Astrocyte (in vitro differentiated cells and primary cell): Measurements from ENCODE around the gene TM9SF4. TPM values are rescaled to one million over a fixed set of nuclear protein-coding genes. Genes with fewer than 3 reads are reported as not detected.
A peak's percentile ranks its signal among the peaks of the same experiment; 100 is the strongest.
"Not testable (repeated sequence)": the region's sequence is repeated elsewhere in the genome, so short reads cannot be mapped to it uniquely, and the experiment has no call there.

ENCODE experiments used
- DNase-seq: peaks from one replicate; pipeline ENCODE4 v3.0.0-alpha.2; 2010; ENCODE audit warnings: low read depth
- FAIRE-seq: peaks from 2 replicates; lab custom pipeline; 2011; peaks lifted over from hg19 to GRCh38; lab: Jason Lieb, UNC
- H2AFZ ChIP-seq: 2 replicates; pipeline ENCODE4 v1.6.0; 2012; ENCODE audit warnings: low read depth, low read length, inconsistent platforms
- H3K27ac ChIP-seq: 2 replicates; pipeline ENCODE4 v1.5.1; 2011; ENCODE audit warnings: low read depth, low read length, inconsistent platforms
- H3K27me3 ChIP-seq: 2 replicates; pipeline ENCODE4 v1.6.0; 2011; ENCODE audit warnings: low read length, inconsistent platforms; ENCODE audit not compliant: insufficient read depth
- H3K36me3 ChIP-seq: 2 replicates; pipeline ENCODE4 v1.5.1; 2011; ENCODE audit warnings: low read length, inconsistent platforms; ENCODE audit not compliant: insufficient read depth
- H3K4me1 ChIP-seq: 2 replicates; pipeline ENCODE4 v1.5.1; 2011; ENCODE audit warnings: low read length, inconsistent platforms; ENCODE audit not compliant: insufficient read depth
- H3K4me2 ChIP-seq: 2 replicates; pipeline ENCODE4 v1.6.0; 2012; ENCODE audit warnings: low read length, inconsistent platforms
- H3K4me3 ChIP-seq: 2 replicates; pipeline ENCODE4 v1.5.1; 2011; ENCODE audit warnings: low read depth, mild to moderate bottlenecking, low read length, inconsistent platforms; ENCODE audit not compliant: insufficient read depth
- H3K79me2 ChIP-seq: 2 replicates; pipeline ENCODE4 v1.6.0; 2012; ENCODE audit warnings: mild to moderate bottlenecking, low read length, inconsistent platforms; ENCODE audit not compliant: insufficient read depth
- H3K9ac ChIP-seq: 2 replicates; pipeline ENCODE4 v1.6.0; 2012; ENCODE audit warnings: mild to moderate bottlenecking, low read length, inconsistent platforms
- H3K9me3 ChIP-seq: 2 replicates; pipeline ENCODE4 v1.5.1; 2012; ENCODE audit warnings: low read depth, mild to moderate bottlenecking, low read length, inconsistent platforms; ENCODE audit not compliant: insufficient read depth
- H4K20me1 ChIP-seq: 2 replicates; pipeline ENCODE4 v1.6.0; 2012; ENCODE audit warnings: low read length, inconsistent platforms; ENCODE audit not compliant: insufficient read depth
- H3K27ac Mint-ChIP-seq: one replicate; pipeline ENCODE4 v1.8.0; 2021; ENCODE audit warnings: mild to moderate bottlenecking, mixed read lengths; ENCODE audit not compliant: unreplicated experiment
- H3K27me3 Mint-ChIP-seq: one replicate; pipeline ENCODE4 v1.8.0; 2021; ENCODE audit warnings: low read depth, mixed read lengths; ENCODE audit not compliant: unreplicated experiment
- H3K36me3 Mint-ChIP-seq: one replicate; pipeline ENCODE4 v1.8.0; 2021; ENCODE audit warnings: low read depth, mixed read lengths; ENCODE audit not compliant: unreplicated experiment
- H3K4me1 Mint-ChIP-seq: one replicate; pipeline ENCODE4 v1.8.0; 2021; ENCODE audit warnings: low read depth, mixed read lengths; ENCODE audit not compliant: unreplicated experiment
- H3K4me3 Mint-ChIP-seq: one replicate; pipeline ENCODE4 v1.8.0; 2021; ENCODE audit warnings: mild to moderate bottlenecking, moderate library complexity, mixed read lengths; ENCODE audit not compliant: unreplicated experiment
- H3K9me3 Mint-ChIP-seq: one replicate; pipeline ENCODE4 v1.8.0; 2021; ENCODE audit warnings: mild to moderate bottlenecking, mixed read lengths; ENCODE audit not compliant: unreplicated experiment
- CTCF ChIP-seq: IDR thresholded peaks from 2 replicates; pipeline ENCODE4 v1.5.1; 2011; ENCODE audit warnings: low read depth, mild to moderate bottlenecking, inconsistent platforms, low read length, moderate library complexity; ENCODE audit not compliant: insufficient read depth
- EZH2 ChIP-seq: IDR thresholded peaks from 2 replicates; pipeline ENCODE4 v1.6.1; 2012; ENCODE audit warnings: mild to moderate bottlenecking, low read length, inconsistent platforms; ENCODE audit not compliant: insufficient read depth
- total RNA-seq: library from RNA; stranded (reverse); gene quantifications from 2 replicates; pipeline ENCODE4 v1.2.1, GENCODE V29; 2021

The TM9SF4 gene
- total RNA-seq, 1 donor from 2014 or later = 64.0 TPM

DNA sequence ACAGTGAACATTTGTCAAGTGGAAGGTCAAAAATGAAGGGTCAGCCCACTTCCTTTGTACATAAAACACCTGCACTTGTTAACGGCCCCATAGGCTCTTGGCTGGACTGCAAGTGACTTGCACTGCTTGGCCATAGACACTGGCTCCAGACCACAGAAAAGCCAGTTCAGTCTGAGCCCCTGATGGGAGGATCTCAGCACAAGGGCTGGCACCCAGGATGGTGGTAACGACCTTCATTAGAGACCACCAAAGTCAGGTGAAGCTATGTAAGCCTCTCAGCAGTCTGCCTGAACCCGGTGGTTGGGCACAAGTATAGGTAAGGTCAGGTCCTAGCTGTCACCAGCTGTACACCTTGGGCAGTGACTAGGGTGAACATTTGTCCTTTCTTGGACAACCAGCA is 81.9 kb downstream of the TM9SF4 start:
- no peak for TF ChIP-seq CTCF
- TF ChIP-seq EZH2 = no peak
- no peak for FAIRE-seq
- Histone ChIP-seq H3K27me3 (no peaks in the 10 kb centered on the region), H2AFZ (no peak overlapping the region), H3K27ac (no peak overlapping the region), H3K4me3 (no peak overlapping the region), H4K20me1 (peaks cover 9% of the 10 kb centered on the region), H3K36me3 (peaks cover 9% of the 10 kb centered on the region), H3K9me3 (no peaks in the 10 kb centered on the region), H3K79me2 (peaks cover 16% of the 10 kb centered on the region), H3K4me1 (peaks cover 12% of the 10 kb centered on the region), H3K4me2 (no peak overlapping the region), H3K9ac (no peak overlapping the region)
- DNase-seq = no peak
- Mint-ChIP-seq H3K27me3 (no peaks in the 10 kb centered on the region), H3K4me3 (no peak overlapping the region), H3K27ac (peak overlapping the region; percentile 81), H3K4me1 (peaks cover 10% of the 10 kb centered on the region), H3K36me3 (peaks cover 11% of the 10 kb centered on the region), H3K9me3 (no peaks in the 10 kb centered on the region)

- H3K4me3 Mint-ChIP-seq = peak overlapping the region; percentile 40
- DNase-seq = peak; percentile 33
- peaks cover 9% of the 10 kb centered on the region for H3K36me3 ChIP-seq
- no peak overlapping the region for H3K4me2 ChIP-seq
- peaks cover 9% of the 10 kb centered on the region for H4K20me1 ChIP-seq
- peaks cover 10% of the 10 kb centered on the region for H3K4me1 Mint-ChIP-seq
- no peak overlapping the region for H3K9ac ChIP-seq
- no peak for TF ChIP-seq EZH2
- TF ChIP-seq CTCF = no peak
- peaks cover 11% of the 10 kb centered on the region for H3K36me3 Mint-ChIP-seq
- no peak overlapping the region for H3K27ac ChIP-seq
- H3K27me3 Mint-ChIP-seq = no peaks in the 10 kb centered on the region
- no peak overlapping the region for H2AFZ ChIP-seq
- H3K9me3 Mint-ChIP-seq = no peaks in the 10 kb centered on the region
- no peak overlapping the region for H3K4me3 ChIP-seq
- FAIRE-seq = no peak
- H3K79me2 ChIP-seq = peaks cover 16% of the 10 kb centered on the region
- H3K4me1 ChIP-seq = peaks cover 12% of the 10 kb centered on the region
- H3K27ac Mint-ChIP-seq = peak overlapping the region; percentile 81
- H3K27me3 ChIP-seq = no peaks in the 10 kb centered on the region
- no peaks in the 10 kb centered on the region for H3K9me3 ChIP-seq
Measured at GRCh38 chr20:32191873-32192272, 82.4 kb downstream of the TM9SF4 start.

- no peak for FAIRE-seq
- Mint-ChIP-seq H3K27ac (peak overlapping the region; percentile 81), H3K4me1 (peaks cover 10% of the 10 kb centered on the region), H3K4me3 (no peak overlapping the region), H3K27me3 (no peaks in the 10 kb centered on the region), H3K9me3 (no peaks in the 10 kb centered on the region), H3K36me3 (peaks cover 11% of the 10 kb centered on the region)
- peaks cover 18% of the 10 kb centered on the region for H3K79me2 ChIP-seq
- H3K4me1 ChIP-seq = peaks cover 12% of the 10 kb centered on the region
- H3K36me3 ChIP-seq = peaks cover 9% of the 10 kb centered on the region
- peaks cover 17% of the 10 kb centered on the region for H4K20me1 ChIP-seq
- H3K27ac ChIP-seq = no peak overlapping the region
- H3K9ac ChIP-seq = no peak overlapping the region
- no peak overlapping the region for H3K4me3 ChIP-seq
- no peak for DNase-seq
- no peaks in the 10 kb centered on the region for H3K27me3 ChIP-seq
- H2AFZ ChIP-seq = no peak overlapping the region
- H3K4me2 ChIP-seq = no peak overlapping the region
- no peaks in the 10 kb centered on the region for H3K9me3 ChIP-seq
- TF ChIP-seq CTCF (no peak), EZH2 (no peak)
Measured at GRCh38 chr20:32192698-32193097, 83.2 kb downstream of the TM9SF4 start.

DNA sequence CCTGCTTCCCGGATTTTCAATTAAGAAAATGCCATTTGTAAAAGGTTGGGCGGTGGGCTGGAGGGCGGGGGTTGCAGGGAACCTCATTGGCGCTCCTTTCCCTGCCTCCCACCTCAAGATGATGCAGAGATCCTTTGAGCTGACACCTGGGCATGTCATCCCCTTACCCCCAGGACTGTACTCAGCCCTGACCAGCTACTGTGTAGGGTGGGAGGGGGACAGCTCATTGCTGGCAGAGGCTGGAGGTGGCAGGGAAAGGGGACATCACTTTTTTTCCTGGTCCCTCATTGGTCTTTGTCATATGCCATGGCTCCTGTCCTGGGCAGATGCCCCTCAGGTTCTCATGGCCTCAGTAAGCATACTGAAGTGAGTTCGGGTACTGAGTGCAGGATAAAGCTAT is 83.8 kb downstream of the TM9SF4 start:
- not testable (repeated sequence) for H3K27ac Mint-ChIP-seq, H3K36me3 ChIP-seq, H3K27ac ChIP-seq, H3K4me1 Mint-ChIP-seq, DNase-seq, H3K9me3 ChIP-seq, H3K9ac ChIP-seq, H3K27me3 Mint-ChIP-seq, H3K4me2 ChIP-seq, H3K4me3 ChIP-seq, H3K4me3 Mint-ChIP-seq, H3K27me3 ChIP-seq, FAIRE-seq, H3K9me3 Mint-ChIP-seq, H2AFZ ChIP-seq
- peaks cover 11% of the 10 kb centered on the region for H3K36me3 Mint-ChIP-seq
- H4K20me1 ChIP-seq = peaks cover 21% of the 10 kb centered on the region
- peaks cover 21% of the 10 kb centered on the region for H3K79me2 ChIP-seq
- H3K4me1 ChIP-seq = peaks cover 12% of the 10 kb centered on the region
